Spinal cord (tissue), 10 donors: Measurements from ENCODE around the gene ZNF438. TPM values are rescaled to one million over a fixed set of nuclear protein-coding genes. Genes with fewer than 3 reads are reported as not detected.
A peak's percentile ranks its signal among the peaks of the same experiment; 100 is the strongest.
"Not testable (repeated sequence)": the region's sequence is repeated elsewhere in the genome, so short reads cannot be mapped to it uniquely, and the experiment has no call there.

Experiments used
- DNase-seq, 6 donors: peaks; one replicate each; pipeline versions ENCODE4 v3.0.0 to v3.0.0-alpha.2; 2013 to 2015; ENCODE audit warnings: low spot score in 6 of 6, low read depth in 4 of 6
- H3K27ac ChIP-seq: one replicate; pipeline ENCODE4 v1.5.1; 2013; ENCODE audit warnings: low read depth, low read length, control low read depth
- H3K27me3 ChIP-seq: one replicate; pipeline ENCODE4 v1.6.1; 2013; ENCODE audit warnings: low read length; ENCODE audit not compliant: control insufficient read depth, insufficient read depth
- H3K36me3 ChIP-seq: one replicate; pipeline ENCODE4 v1.6.1; 2013; ENCODE audit warnings: low read length; ENCODE audit not compliant: control insufficient read depth, insufficient read depth
- H3K4me1 ChIP-seq: one replicate; pipeline ENCODE4 v1.6.1; 2013; ENCODE audit warnings: low read length; ENCODE audit not compliant: control insufficient read depth, insufficient read depth
- H3K4me3 ChIP-seq: one replicate; pipeline ENCODE4 v1.5.1; 2013; ENCODE audit warnings: low read depth, low read length, control low read depth
- H3K9me3 ChIP-seq: one replicate; pipeline ENCODE4 v1.6.1; 2013; ENCODE audit warnings: low read length; ENCODE audit not compliant: control insufficient read depth, insufficient read depth
- WGBS: methylation state at CpG from one replicate; pipeline ENCODE4 v1.1.5; 2013; ENCODE audit warnings: missing lambda C conversion rate; ENCODE audit not compliant: insufficient coverage; 5-methylcytosine and 5-hydroxymethylcytosine counted together
- polyA plus RNA-seq, 2 donors: library from polyadenylated mRNA; unstranded; fragments of 120-200 nt; gene quantifications; one replicate each; pipeline ENCODE4 v1.2.1, GENCODE V29; 2013; ENCODE audit not compliant: insufficient read length in 2 of 2
- total RNA-seq, 2 donors: library from RNA; depleted of rRNA in 1 of 2; stranded (reverse); fragments of 120-200 nt in 1 of 2; fragments of >200 nt in 1 of 2; gene quantifications; one replicate each; pipeline versions ENCODE4 v1.2.3 to v1.2.4, GENCODE V29; 2013 to 2014
- donor health status: healthy.

Gene ZNF438
- total and polyA plus RNA-seq, 4 donors = 5.8 to 12.4 (median 7.0) TPM

DNA sequence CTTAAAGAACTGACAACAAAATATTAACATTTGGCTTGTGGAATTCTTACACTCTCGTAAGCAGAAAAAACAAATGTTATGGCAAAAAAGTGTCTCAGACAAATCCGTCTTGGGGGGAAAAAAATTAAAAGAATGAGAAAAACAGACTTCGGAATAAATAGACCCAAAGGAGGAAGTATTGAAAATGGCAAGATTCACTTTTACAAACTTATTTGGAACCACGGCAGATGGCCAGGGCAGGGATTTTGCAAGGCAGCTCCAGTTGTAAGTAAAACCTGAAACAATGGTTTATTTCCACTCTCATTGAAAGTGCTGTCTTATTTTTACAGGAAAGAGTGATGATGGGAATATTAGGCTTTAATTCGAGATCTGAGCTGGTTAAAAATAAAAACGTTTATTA, 1.5 kb upstream of the ZNF438 start:
- Histone ChIP-seq H3K4me1 (peaks cover 9% of the 10 kb centered on the region), H3K4me3 (no peak overlapping the region), H3K36me3 (no peaks in the 10 kb centered on the region), H3K27ac (no peak overlapping the region), H3K9me3 (no peaks in the 10 kb centered on the region), H3K27me3 (no peaks in the 10 kb centered on the region)
- WGBS = 100% methylated on average over 1 of the region's 6 CpGs
- DNase-seq = no peak

DNA sequence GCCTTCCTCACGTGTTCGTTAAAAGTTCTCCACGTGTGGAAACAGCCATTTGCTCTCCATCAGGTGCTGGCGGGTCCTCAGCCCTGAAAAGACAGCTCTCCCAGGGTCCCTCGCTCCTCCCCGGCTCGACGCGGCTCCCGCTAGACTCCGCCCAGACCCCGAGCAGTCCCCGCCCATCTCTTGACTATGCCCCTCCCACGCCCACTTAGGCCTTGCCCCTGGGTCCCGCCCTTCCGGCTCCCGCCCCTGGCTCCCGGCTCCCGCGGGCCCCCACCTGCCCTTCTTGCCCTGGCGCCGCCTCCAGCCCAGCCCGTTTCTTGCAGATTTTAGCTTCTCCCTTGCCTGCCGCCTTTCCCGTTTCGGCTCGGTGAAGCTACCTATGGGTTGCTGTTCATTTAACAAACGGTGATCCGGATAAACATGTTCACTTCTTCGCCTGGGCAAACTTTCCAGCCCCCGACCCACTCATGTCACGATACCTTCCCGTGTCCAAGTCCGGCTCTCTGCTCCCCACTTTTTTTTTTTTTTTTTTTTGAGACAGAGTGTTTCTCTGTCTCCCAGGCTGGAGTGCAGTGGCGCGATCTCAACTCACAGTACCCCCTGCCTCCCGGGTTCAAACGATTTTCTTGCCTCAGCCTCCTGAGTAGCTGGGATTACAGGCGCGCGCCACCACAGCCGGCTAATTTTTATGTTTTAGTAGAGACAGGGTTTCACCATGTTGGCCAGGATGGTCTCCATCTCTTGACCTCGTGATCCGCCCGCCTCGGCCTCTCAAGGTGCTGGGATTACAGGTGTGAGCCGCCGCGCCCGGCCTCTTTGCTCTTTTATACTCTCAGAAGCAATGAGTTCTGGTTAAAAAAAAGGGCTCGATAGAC, 830 bp upstream of the ZNF438 start:
- H3K27me3 ChIP-seq = no peaks in the 10 kb centered on the region
- H3K4me1 ChIP-seq = peaks cover 9% of the 10 kb centered on the region
- H3K36me3 ChIP-seq = no peaks in the 10 kb centered on the region
- H3K4me3 ChIP-seq = peak overlapping the region; percentile 83
- peak overlapping the region; percentile 99 for H3K27ac ChIP-seq
- WGBS = under 1% methylated on average over 34 of the region's 51 CpGs
- no peaks in the 10 kb centered on the region for H3K9me3 ChIP-seq
- DNase-seq = peak in 5 of 6 donors; percentile 81 to 98 (median 86)

DNA sequence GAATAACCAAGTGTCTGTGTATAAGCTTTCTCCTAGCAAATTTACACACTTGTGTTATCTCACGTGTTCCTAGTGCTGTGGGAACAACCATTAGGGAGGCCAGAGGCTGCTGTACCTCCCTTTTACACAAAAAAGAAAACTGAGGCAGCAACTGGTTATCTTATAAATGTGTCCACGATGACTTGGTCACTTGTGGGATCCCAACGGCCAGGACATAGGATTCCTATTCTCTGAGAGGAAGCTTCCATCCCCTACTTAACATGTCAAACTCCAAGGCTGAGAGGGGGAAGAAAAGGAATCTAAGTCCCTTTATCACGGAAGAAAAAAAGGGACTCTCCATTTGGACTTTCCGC, 484 bp downstream of the ZNF438 start:
- WGBS = 5% methylated on average over 3 of the region's 5 CpGs
- no peaks in the 10 kb centered on the region for H3K9me3 ChIP-seq
- DNase-seq = no peak
- H3K27me3 ChIP-seq = no peaks in the 10 kb centered on the region
- no peaks in the 10 kb centered on the region for H3K36me3 ChIP-seq
- H3K4me3 ChIP-seq = peak overlapping the region; percentile 83
- peak overlapping the region; percentile 99 for H3K27ac ChIP-seq
- H3K4me1 ChIP-seq = peaks cover 9% of the 10 kb centered on the region

DNA sequence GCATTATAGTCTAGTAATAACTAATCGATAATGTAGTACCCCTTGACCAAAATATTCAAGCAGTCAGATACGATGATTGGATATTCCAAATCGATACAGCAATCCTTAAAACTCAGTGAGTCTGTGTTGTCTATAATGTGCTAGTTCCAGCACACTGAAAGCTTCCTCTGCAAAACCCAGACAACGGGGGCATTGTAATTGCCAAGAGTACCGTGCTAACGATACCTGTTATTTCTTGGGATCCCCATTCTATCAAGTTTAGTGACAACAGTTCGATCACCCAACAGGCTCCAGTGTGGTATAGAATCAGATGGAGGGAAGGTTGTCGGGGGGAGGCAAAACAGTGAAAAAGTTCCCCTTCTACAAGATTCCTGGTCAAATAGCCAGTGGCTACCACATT, 865 bp downstream of the ZNF438 start:
- Histone ChIP-seq H3K27ac (peak overlapping the region; percentile 99), H3K4me1 (peaks cover 9% of the 10 kb centered on the region), H3K4me3 (peak overlapping the region; percentile 83), H3K36me3 (no peaks in the 10 kb centered on the region), H3K27me3 (no peaks in the 10 kb centered on the region), H3K9me3 (no peaks in the 10 kb centered on the region)
- WGBS = no CpG with 5 or more reads among the region's 8 CpGs
- DNase-seq = no peak

DNA sequence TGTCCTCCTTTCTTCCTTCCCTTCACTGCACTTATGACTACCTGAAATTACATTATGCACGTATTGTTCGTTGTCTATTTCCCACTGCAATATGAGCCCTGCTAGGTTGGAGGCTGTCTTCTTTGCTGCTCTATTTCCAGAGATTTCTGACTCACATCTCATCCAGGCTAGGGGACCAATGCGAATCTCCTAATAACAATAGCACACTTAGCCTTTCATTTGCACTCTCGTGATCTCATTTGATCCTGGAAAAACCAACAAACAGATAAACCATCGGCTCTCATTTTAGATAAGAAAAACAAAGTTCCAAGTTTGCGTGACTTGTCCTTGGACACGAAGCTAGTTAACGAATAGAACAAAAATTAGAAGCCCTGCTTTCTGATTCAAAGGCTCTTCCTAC, 1.4 kb downstream of the ZNF438 start:
- Histone ChIP-seq H3K9me3 (no peaks in the 10 kb centered on the region), H3K4me3 (no peak overlapping the region), H3K27me3 (no peaks in the 10 kb centered on the region), H3K36me3 (no peaks in the 10 kb centered on the region), H3K4me1 (peaks cover 9% of the 10 kb centered on the region), H3K27ac (peak overlapping the region; percentile 99)
- DNase-seq = no peak
- 74% methylated on average over 8 of the region's 8 CpGs for WGBS

DNA sequence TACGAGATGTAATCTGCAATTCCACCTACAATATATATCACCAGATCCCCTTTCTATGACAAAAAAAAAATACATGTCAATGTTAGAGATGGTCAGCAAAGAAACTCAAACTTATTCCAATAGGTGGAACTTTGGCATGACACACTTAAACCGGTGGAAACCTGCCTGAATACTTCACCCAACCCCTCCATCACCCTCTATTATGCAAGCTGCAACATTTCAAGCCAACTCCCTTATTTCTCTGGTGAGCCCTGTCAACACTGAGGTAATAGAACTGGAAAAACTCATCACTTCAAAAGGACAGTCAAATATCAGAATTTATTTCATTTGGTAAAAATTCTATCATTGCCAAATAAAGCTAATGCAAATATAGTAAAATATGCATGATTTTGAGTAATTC, 3.6 kb downstream of the ZNF438 start:
- Histone ChIP-seq H3K36me3 (no peaks in the 10 kb centered on the region), H3K9me3 (no peaks in the 10 kb centered on the region), H3K27ac (no peak overlapping the region), H3K4me3 (no peak overlapping the region), H3K27me3 (no peaks in the 10 kb centered on the region), H3K4me1 (peaks cover 9% of the 10 kb centered on the region)
- no peak for DNase-seq
- WGBS = 67% methylated on average over 1 of the region's 2 CpGs

DNA sequence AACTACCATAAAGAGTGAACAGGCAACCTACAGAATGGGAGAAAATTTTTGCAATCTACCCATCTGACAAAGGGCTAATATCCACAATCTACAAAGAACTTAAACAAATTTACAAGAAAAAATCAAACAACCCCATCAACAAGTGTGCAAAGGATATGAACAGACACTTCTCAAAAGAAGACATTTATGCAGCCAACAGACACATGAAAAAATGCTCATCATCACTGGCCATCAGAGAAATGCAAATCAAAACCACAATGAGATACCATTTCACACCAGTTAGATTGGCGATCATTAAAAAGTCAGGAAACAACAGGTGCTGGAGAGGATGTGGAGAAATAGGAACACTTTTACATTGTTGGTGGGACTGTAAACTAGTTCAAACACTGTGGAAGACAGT, 5.4 kb downstream of the ZNF438 start:
- WGBS = no CpG with 5 or more reads among the region's 1 CpG
- not testable (repeated sequence) for H3K4me1 ChIP-seq, H3K4me3 ChIP-seq, H3K27ac ChIP-seq, H3K27me3 ChIP-seq, DNase-seq, H3K9me3 ChIP-seq, H3K36me3 ChIP-seq

DNA sequence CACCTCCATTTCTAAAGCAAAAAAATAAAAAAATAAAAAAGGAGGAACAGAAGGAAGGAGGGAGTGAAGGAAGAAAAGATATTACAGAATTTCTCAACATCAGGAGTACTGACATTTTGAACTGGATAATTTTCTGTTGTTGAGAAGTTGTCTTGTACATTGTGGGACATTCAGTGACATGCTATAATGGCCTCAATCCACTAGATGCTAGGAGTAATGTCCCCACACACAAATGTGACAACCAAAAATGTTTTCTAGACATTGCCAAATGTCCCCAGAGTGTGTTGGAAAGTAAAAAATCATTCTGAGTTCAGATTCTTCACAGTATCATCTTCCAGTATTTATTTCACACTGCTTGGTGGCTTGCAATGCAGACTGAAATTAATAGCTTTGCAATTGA, 6.5 kb downstream of the ZNF438 start:
- no peaks in the 10 kb centered on the region for H3K27me3 ChIP-seq
- peaks cover 1% of the 10 kb centered on the region for H3K9me3 ChIP-seq
- DNase-seq = no peak
- no peak overlapping the region for H3K27ac ChIP-seq
- no peak overlapping the region for H3K4me3 ChIP-seq
- no peaks in the 10 kb centered on the region for H3K36me3 ChIP-seq
- no peaks in the 10 kb centered on the region for H3K4me1 ChIP-seq

DNA sequence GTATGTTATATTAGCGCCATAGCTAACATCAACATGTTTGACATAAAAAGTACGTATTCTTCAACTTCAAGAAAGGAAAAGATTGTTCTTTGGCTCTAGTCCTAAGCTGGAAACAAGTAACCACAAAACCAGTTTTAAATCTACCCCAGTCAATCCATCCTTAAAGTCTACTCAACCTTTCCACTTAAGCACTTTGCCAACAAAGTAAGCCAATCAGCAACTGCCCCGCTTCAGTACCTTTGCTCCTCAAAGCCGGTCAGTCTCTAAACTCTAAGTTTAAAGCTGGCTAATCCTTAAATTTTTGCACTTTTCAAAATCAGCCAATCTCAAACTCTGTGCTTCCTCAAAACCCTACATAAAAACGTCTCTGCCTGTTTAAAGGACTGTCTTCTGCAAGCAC, 8.1 kb downstream of the ZNF438 start:
- Histone ChIP-seq H3K27me3 (no peaks in the 10 kb centered on the region), H3K36me3 (no peaks in the 10 kb centered on the region), H3K4me3 (no peak overlapping the region), H3K9me3 (peaks cover 1% of the 10 kb centered on the region), H3K27ac (no peak overlapping the region), H3K4me1 (no peaks in the 10 kb centered on the region)
- WGBS = 87% methylated on average over 4 of the region's 5 CpGs
- no peak for DNase-seq

DNA sequence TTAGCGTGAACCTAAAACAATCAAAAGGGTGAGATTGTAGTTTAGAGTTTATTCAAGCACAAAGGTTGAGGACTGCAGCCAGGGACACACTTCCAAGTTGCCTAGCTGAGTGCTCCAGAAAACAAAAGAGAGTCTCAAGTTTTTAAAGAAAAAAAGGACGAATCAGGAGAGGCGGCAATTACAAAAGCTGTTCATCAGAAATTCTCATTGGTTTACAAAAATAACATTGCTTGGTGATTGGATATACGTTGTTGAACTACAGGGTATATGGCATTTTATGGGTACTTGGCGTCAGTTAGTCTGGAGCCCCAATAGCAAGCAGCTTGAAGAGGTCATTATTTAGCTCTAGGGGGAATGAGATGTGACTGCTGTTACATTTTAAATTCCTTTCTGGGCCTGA, 11.5 kb downstream of the ZNF438 start:
- DNase-seq = peak in 4 of 6 donors; percentile 35 to 70 (median 52)
- H3K4me3 ChIP-seq = no peak overlapping the region
- WGBS = 34% methylated on average over 2 of the region's 5 CpGs
- H3K27ac ChIP-seq = peak overlapping the region; percentile 69
- H3K36me3 ChIP-seq = no peaks in the 10 kb centered on the region
- no peaks in the 10 kb centered on the region for H3K4me1 ChIP-seq
- H3K9me3 ChIP-seq = peaks cover 1% of the 10 kb centered on the region
- H3K27me3 ChIP-seq = no peaks in the 10 kb centered on the region
